GM12878 (cell line): Measurements from ENCODE around the gene LMOD3. TPM values are rescaled to one million over a fixed set of nuclear protein-coding genes. Genes with fewer than 3 reads are reported as not detected.
A peak's percentile ranks its signal among the peaks of the same experiment; 100 is the strongest.

Experiments
- ATAC-seq: fragments of 200-7000 bp; cut with Tn5 transposase; 3 replicates; pipeline ENCODE4 v1.9.1; 2020; ENCODE audit warnings: mild to moderate bottlenecking, moderate library complexity
- BruUV-seq: library from RNA; stranded (reverse); fragments of 400-500 nt; replicated peaks from 2 replicates; lab custom pipeline; 2021; lab: Mats Ljungman, UMichigan
- CTCF ChIA-PET: fragments of 300-600 bp; sonication (Branson Sonifier 250); formaldehyde crosslinking; extraction: SDS; loops from one replicate; lab custom pipeline; 2021; ENCODE audit warnings: inconsistent platforms; lab: Yijun Ruan, JAX
- POLR2A ChIA-PET: fragments of 350-600 bp; formaldehyde crosslinking; extraction: SDS; loops from one replicate; lab custom pipeline; 2021; ENCODE audit warnings: inconsistent platforms; lab: Charles Lee
- RAD21 ChIA-PET: fragments of 300-600 bp; sonication (Branson Sonifier 250); formaldehyde crosslinking; loops from one replicate; lab custom pipeline; 2023; ENCODE audit warnings: antibody characterized with exemption; ENCODE audit not compliant: unreplicated experiment; lab: Charles Lee
- SMC1A ChIA-PET: fragments of 300-600 bp; sonication (Branson Sonifier 250); formaldehyde crosslinking; loops from one replicate; lab custom pipeline; 2023; ENCODE audit not compliant: unreplicated experiment, uncharacterized antibody; lab: Charles Lee
- DNase-seq: peaks from one replicate; pipeline ENCODE4 v3.0.0-alpha.2; 2011; ENCODE audit warnings: low read depth, low spot score
- FAIRE-seq: peaks from 3 replicates; lab custom pipeline; 2011; peaks lifted over from hg19 to GRCh38; lab: Jason Lieb, UNC
- H2AFZ ChIP-seq: 2 replicates; pipeline ENCODE4 v1.6.0; 2011; ENCODE audit warnings: low read depth, low read length, control low read depth; ENCODE audit not compliant: control insufficient read depth
- H3K27ac ChIP-seq: 2 replicates; pipeline ENCODE4 v1.5.1; 2011; ENCODE audit warnings: control low read depth; ENCODE audit not compliant: control insufficient read depth, insufficient read depth
- H3K27me3 ChIP-seq, 2 experiments: replicated peaks in 1 of 2; 2 replicates each; pipeline versions ENCODE4 v1.6.0 to v1.6.1; 2011; ENCODE audit warnings: low read length in 1 of 2; ENCODE audit not compliant: control insufficient read depth in 2 of 2, insufficient read depth in 2 of 2
- H3K36me3 ChIP-seq, 2 experiments: 2 replicates each; pipeline ENCODE4 v1.5.1; 2011; ENCODE audit warnings: low read length in 1 of 2; ENCODE audit not compliant: control insufficient read depth in 2 of 2, insufficient read depth in 2 of 2
- H3K4me1 ChIP-seq: 2 replicates; pipeline ENCODE4 v1.6.1; 2011; ENCODE audit warnings: mild to moderate bottlenecking, low read length, moderate library complexity, mixed read lengths; ENCODE audit not compliant: control insufficient read depth, insufficient read depth
- H3K4me2 ChIP-seq: 2 replicates; pipeline ENCODE4 v1.6.0; 2011; ENCODE audit warnings: control low read depth; ENCODE audit not compliant: control insufficient read depth, insufficient read depth
- H3K4me3 ChIP-seq: fragments of 200-600 bp; sonication (generic); 2 replicates; pipeline ENCODE4 v1.5.1; 2016
- H3K79me2 ChIP-seq: 2 replicates; pipeline ENCODE4 v1.6.0; 2011; ENCODE audit warnings: low read length; ENCODE audit not compliant: control insufficient read depth, insufficient read depth
- H3K9ac ChIP-seq: 2 replicates; pipeline ENCODE4 v1.8.0; 2011; ENCODE audit warnings: low read length, control low read depth, mixed read lengths; ENCODE audit not compliant: control insufficient read depth, insufficient read depth
- H3K9me3 ChIP-seq: replicated peaks from 3 replicates; pipeline ENCODE4 v1.5.1; 2011; ENCODE audit warnings: mild to moderate bottlenecking, low read length; ENCODE audit not compliant: control insufficient read depth, insufficient read depth
- H4K20me1 ChIP-seq: 2 replicates; pipeline ENCODE4 v1.6.0; 2011; ENCODE audit not compliant: control insufficient read depth, insufficient read depth
- BHLHE40 ChIP-seq, 2 experiments: fragments of 450-650 bp in 1 of 2; IDR thresholded peaks; 2 replicates each; pipeline ENCODE4 v1.6.1; 2011 to 2017; ENCODE audit warnings: low read depth in 2 of 2, borderline replicate concordance in 1 of 2, improper control_type of control experiment in 1 of 2, low read length in 1 of 2, mild to moderate bottlenecking in 1 of 2
- GABPA ChIP-seq: IDR thresholded peaks from 2 replicates; pipeline ENCODE4 v1.6.1; 2014; ENCODE audit warnings: antibody characterized with exemption, low read depth, mild to moderate bottlenecking, inconsistent platforms
- GATAD2B ChIP-seq: fragments of 450-650 bp; conservative IDR thresholded peaks from 2 replicates; pipeline ENCODE4 v1.6.1; 2017; ENCODE audit warnings: low read depth, mild to moderate bottlenecking, moderate library complexity
- HDAC6 ChIP-seq: fragments of 200-600 bp; sonication (generic); IDR thresholded peaks from one replicate; pipeline ENCODE4 v1.8.0; 2017; ENCODE audit warnings: antibody characterized with exemption; ENCODE audit not compliant: unreplicated experiment
- MEF2A ChIP-seq: IDR thresholded peaks from 2 replicates; pipeline ENCODE4 v1.6.1; 2011; ENCODE audit warnings: low read depth, mild to moderate bottlenecking, low read length, moderate library complexity; ENCODE audit not compliant: insufficient read depth
- MXI1 ChIP-seq: fragments of 150-350 bp; IDR thresholded peaks from 2 replicates; pipeline ENCODE4 v1.6.1; 2011; ENCODE audit warnings: low read depth, mild to moderate bottlenecking, inconsistent platforms, low read length, improper control_type of control experiment
- NR2C2 ChIP-seq: IDR thresholded peaks from 2 replicates; pipeline ENCODE4 v1.6.1; 2011; ENCODE audit warnings: borderline replicate concordance, low read depth; ENCODE audit not compliant: control insufficient read depth, insufficient read length
- PAX5 ChIP-seq: IDR thresholded peaks from 2 replicates; pipeline ENCODE4 v1.6.1; 2011; ENCODE audit warnings: low read depth, low read length, borderline replicate concordance
- POLR2AphosphoS5 ChIP-seq: IDR thresholded peaks from 2 replicates; pipeline ENCODE4 v1.6.1; 2011; ENCODE audit warnings: mild to moderate bottlenecking, low read length, inconsistent platforms
- RFX5 ChIP-seq: IDR thresholded peaks from 2 replicates; pipeline ENCODE4 v1.6.1; 2011; ENCODE audit warnings: low read depth, low read length, improper control_type of control experiment
- YY1 ChIP-seq: IDR thresholded peaks from 2 replicates; pipeline ENCODE4 v1.6.1; 2011; ENCODE audit warnings: low read depth, mild to moderate bottlenecking, low read length
- ZNF384 ChIP-seq: IDR thresholded peaks from 2 replicates; pipeline ENCODE4 v1.6.1; 2012; ENCODE audit warnings: low read depth, mild to moderate bottlenecking, low read length, improper control_type of control experiment, borderline replicate concordance
- whole genome bisulfite sequencing: methylation state at CpG from one replicate; pipeline ENCODE4 v1.1.6; 2016; ENCODE audit warnings: low lambda C conversion rate; ENCODE audit not compliant: insufficient replicate concordance, insufficient coverage; ENCODE audit errors: missing lambda C conversion rate; 5-methylcytosine and 5-hydroxymethylcytosine counted together
- in situ Hi-C: fragments of 300-500 bp; cut with MboI; formaldehyde crosslinking; loops from 9 replicates; pipeline ENCODE4 v1.14.3; 2018; ENCODE audit warnings: mixed read lengths
- intact Hi-C: fragments of 100-400 bp; cut with micrococcal nuclease; formaldehyde crosslinking; loops from one replicate; pipeline ENCODE4 v1.14.2; 2022; ENCODE audit not compliant: unreplicated experiment
- polyA plus RNA-seq, 11 experiments: library from polyadenylated mRNA; depleted of rRNA in 4 of 11; unstranded in 6 of 11; stranded (reverse) in 5 of 11; fragments of >200 nt; fragmentation: Nextera tagmentation in 4 of 11; fragmentation: Illumina TruSeq in 1 of 11; extraction: Ambion mirVana in 4 of 11; extraction: Trizol in 1 of 11; gene quantifications; 1 replicate in 1 of 11; 2 replicates in 10 of 11; pipeline versions ENCODE4 v1.2.1 to v1.2.3, GENCODE V29; 2011 to 2016; ENCODE audit warnings: inconsistent platforms in 2 of 11, missing spikeins in 2 of 11, low read depth in 1 of 11
- total RNA-seq, 4 experiments: library from RNA; depleted of rRNA in 3 of 4; stranded (reverse); fragments of >200 nt in 3 of 4; fragmentation: Illumina TruSeq in 1 of 4; extraction: Trizol in 1 of 4; gene quantifications; 2 replicates each; pipeline versions ENCODE4 v1.2.1 to v1.2.3, GENCODE V29; 2013 to 2021
- TF ChIP-seq, protein P1 (sequence below): IDR thresholded peaks from 2 replicates; pipeline ENCODE4 v1.6.1; 2011; ENCODE audit warnings: low read depth, mild to moderate bottlenecking, low read length, moderate library complexity, borderline replicate concordance; ENCODE audit errors: extremely low read depth
- TF ChIP-seq, protein P2 (sequence below): fragments of 450-650 bp; formaldehyde crosslinking; IDR thresholded peaks from 2 replicates; pipeline ENCODE4 v1.5.0; 2022; ENCODE audit warnings: mild to moderate bottlenecking, missing genetic modification characterization

The LMOD3 gene
- total and polyA plus RNA-seq, 10 of the 15 experiments (the other 5 are each of a cell fraction or from before 2014, with no cell fraction given) = 0.04 to 0.20 (median 0.09) TPM; not detected in 1

DNA sequence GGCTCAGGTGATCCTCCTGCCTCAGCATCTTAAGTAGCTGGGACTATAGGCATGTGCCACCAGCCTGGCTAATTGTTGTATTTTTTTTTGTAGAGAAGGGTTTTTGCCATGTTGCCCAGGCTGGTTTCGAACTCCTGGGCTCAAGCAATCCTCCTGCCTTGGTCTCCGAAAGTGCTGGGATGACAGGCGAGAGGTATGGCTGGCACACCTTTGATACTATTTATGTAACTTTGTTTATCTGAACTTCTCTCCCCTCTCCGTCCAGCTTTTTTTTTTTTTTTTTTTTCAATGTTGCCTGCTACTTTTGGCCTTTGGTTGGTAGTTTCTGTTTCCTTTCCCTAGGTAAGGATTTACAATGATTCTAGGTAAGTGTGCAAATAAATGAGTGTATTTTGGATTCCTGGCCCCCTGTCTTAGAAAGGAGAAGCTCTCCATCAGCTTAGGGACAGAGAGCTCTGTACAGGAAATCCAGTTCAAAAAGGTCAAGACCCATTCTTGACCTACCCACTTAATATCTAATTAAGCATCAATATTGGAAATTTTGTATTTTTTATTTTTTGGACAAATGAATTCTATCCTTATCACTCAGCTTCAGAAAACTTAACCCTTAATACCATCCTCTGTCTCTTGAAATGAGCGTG, 30.9 kb downstream of the LMOD3 start (continued):
- TF ChIP-seq, protein P1, sequence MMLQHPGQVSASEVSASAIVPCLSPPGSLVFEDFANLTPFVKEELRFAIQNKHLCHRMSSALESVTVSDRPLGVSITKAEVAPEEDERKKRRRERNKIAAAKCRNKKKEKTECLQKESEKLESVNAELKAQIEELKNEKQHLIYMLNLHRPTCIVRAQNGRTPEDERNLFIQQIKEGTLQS = no peak
- no peak for TF ChIP-seq MXI1
- TF ChIP-seq, all 136 proteins: peak for 7

DNA sequence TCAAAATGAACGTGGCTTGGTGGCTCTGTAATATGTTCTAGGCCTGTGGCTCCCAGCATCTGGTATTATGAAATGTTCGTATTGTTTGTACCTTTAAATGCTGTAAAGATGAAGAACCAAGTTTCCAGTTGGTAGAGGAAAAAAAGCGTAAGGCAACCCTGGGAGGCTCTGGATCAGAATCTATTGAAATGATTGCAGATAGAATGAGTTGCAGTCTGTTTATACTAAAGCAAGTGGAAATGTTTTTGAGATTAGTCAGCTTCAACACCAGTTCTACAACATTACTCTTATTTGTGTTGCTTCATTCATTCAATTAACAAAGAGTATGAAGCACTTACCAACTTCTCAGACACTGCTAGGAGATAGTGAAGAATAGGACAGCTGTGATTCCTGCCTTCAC, 32.4 kb downstream of the LMOD3 start:
- Histone ChIP-seq H3K4me3 (peak overlapping the region; percentile 59), H3K27ac (peak overlapping the region; percentile 38; the same call in 1 of the 2 replicates), H2AFZ (no peak overlapping the region), H3K9ac (no peak overlapping the region; the same call in 1 of the 2 replicates), H3K27me3 (no peaks in the 10 kb centered on the region), H3K9me3 (no peaks in the 10 kb centered on the region), H3K4me1 (peaks cover 44% of the 10 kb centered on the region), H3K4me2 (peak overlapping the region; percentile 46), H3K36me3 (peaks cover 0 to 13% of the 10 kb centered on the region in 2 experiments; a peak in 1 of 4 replicates), H4K20me1 (no peaks in the 10 kb centered on the region), H3K79me2 (peaks cover 97% of the 10 kb centered on the region)
- RAD21 ChIA-PET = interaction anchor here (1.1 to 16.7 kb wide), 5 partner anchors 10 to 351 kb away, joined by 3 to 152 read pairs (median 3); partner anchors contain the start of genes TMF1 and UBA3
- SMC1A ChIA-PET = interaction anchor here (0.7 to 19.6 kb wide), 15 partner anchors 7 to 1326 kb away, joined by 3 to 234 read pairs (median 5); partner anchors contain the start of genes ARL6IP5, TMF1 and UBA3
- intact Hi-C loops = no loop called here
- CTCF ChIA-PET = interaction anchor here (0.6 to 2.3 kb wide), 10 partner anchors 9 to 320 kb away, joined by 3 to 10 read pairs (median 4); partner anchors contain the start of gene EOGT
- DNase-seq (no peak), ATAC-seq (no peak), FAIRE-seq (no peak)
- in situ Hi-C loops = no loop called here
- POLR2A ChIA-PET = interaction anchor here (0.5 to 3.8 kb wide), 6 partner anchors 10 to 42 kb away, joined by 3 to 13 read pairs (median 4); partner anchors contain the start of gene TMF1
- no TSS peak for BruUV-seq
- 6% methylated on average over 3 of the region's 3 CpGs for WGBS
- TF ChIP-seq ZNF384 (no peak), RFX5 (no peak), HDAC6 (no peak), MEF2A (no peak), POLR2AphosphoS5 (no peak), YY1 (no peak), GATAD2B (no peak), PAX5 (no peak), NR2C2 (no peak), BHLHE40 (IDR thresholded peaks at IDR 0.05; ENCODE audit: borderline replicate concordance in 1 of 2, low read depth in 2 of 2, low read length in 1 of 2) (no peak), GABPA (no peak)
- TF ChIP-seq, protein P2, sequence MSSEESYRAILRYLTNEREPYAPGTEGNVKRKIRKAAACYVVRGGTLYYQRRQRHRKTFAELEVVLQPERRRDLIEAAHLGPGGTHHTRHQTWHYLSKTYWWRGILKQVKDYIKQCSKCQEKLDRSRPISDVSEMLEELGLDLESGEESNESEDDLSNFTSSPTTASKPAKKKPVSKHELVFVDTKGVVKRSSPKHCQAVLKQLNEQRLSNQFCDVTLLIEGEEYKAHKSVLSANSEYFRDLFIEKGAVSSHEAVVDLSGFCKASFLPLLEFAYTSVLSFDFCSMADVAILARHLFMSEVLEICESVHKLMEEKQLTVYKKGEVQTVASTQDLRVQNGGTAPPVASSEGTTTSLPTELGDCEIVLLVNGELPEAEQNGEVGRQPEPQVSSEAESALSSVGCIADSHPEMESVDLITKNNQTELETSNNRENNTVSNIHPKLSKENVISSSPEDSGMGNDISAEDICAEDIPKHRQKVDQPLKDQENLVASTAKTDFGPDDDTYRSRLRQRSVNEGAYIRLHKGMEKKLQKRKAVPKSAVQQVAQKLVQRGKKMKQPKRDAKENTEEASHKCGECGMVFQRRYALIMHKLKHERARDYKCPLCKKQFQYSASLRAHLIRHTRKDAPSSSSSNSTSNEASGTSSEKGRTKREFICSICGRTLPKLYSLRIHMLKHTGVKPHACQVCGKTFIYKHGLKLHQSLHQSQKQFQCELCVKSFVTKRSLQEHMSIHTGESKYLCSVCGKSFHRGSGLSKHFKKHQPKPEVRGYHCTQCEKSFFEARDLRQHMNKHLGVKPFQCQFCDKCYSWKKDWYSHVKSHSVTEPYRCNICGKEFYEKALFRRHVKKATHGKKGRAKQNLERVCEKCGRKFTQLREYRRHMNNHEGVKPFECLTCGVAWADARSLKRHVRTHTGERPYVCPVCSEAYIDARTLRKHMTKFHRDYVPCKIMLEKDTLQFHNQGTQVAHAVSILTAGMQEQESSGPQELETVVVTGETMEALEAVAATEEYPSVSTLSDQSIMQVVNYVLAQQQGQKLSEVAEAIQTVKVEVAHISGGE (CRISPR knock-in tag) = no peak
